ENCODE measurements around the gene KMT5C. TPM values are rescaled to one million over a fixed set of nuclear protein-coding genes. Genes with fewer than 3 reads are reported as not detected.

Gene KMT5C
- total RNA-seq, 1 experiment from 2014 or later = 54.5 TPM

DNA sequence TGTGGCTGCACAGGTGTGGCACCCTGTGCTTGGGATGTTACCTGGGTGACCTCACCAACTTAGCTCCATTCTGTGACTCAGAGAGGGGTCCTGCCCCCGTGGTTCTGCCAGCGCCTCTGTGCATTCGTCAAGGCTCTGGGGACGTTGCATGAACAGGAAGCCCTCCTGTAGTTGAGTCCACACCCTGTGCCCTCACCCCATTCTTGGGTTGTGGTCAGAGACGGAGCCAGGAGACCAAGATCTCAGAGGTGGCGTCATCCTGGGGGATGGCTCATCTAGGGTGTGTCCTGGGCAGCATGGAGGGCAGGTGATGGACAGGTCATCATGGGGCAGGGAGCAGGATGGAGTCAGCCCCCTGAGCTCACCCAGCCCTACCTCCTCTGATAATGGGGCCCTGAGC lies 12.4 kb downstream of the KMT5C start:
- H4K91ac ChIP-seq (ENCODE audit: insufficient read length, low read depth, low read length) = no peak overlapping the region
- no peak overlapping the region for H2BK15ac ChIP-seq (ENCODE audit: low read depth, low read length)
- no peak overlapping the region for H4K5ac ChIP-seq (ENCODE audit: insufficient read length, low read depth, low read length)
- peaks cover 9% of the 10 kb centered on the region for H3K23me2 ChIP-seq (ENCODE audit: insufficient read length, low read depth, low read length, poor library complexity, severe bottlenecking)
- no peak overlapping the region for H3K4me2 ChIP-seq (ENCODE audit: insufficient read depth, insufficient read length, low read length)
- no peaks in the 10 kb centered on the region for H4K20me1 ChIP-seq (ENCODE audit: control insufficient read depth, insufficient read depth, insufficient read length)
- Mint-ChIP-seq H3K27ac (no peak overlapping the region), H3K36me3 (ENCODE audit: insufficient read depth in 1 of 3, low read depth in 3 of 3) (peaks cover 2 to 36% (median 11%) of the 10 kb centered on the region in 3 experiments; a peak in 6 of 7 replicates), H3K4me3 (peak overlapping the region in 1 of 2 experiments; percentile 24; a peak in 2 of 5 replicates), H3K9me3 (no peaks in the 10 kb centered on the region; a peak in 1 of 5 replicates), H3K4me1 (peaks cover 59 to 63% of the 10 kb centered on the region in 2 experiments), H3K27me3 (ENCODE audit: low read depth) (peaks cover 62% of the 10 kb centered on the region)
- no peak overlapping the region for H2BK12ac ChIP-seq (ENCODE audit: insufficient read length, low read depth, low read length)
- no peak overlapping the region for H3K4ac ChIP-seq (ENCODE audit: low read depth, low read length)
- no peak overlapping the region for H3K14ac ChIP-seq (ENCODE audit: insufficient read depth, low read length)
- H3K18ac ChIP-seq (ENCODE audit: insufficient read length, low read depth, low read length) = no peak overlapping the region
- H3K27ac ChIP-seq (ENCODE audit: insufficient read length, low read depth, low read length) = no peak overlapping the region
- no peak overlapping the region for H3K9ac ChIP-seq (ENCODE audit: extremely low read depth, insufficient read length, low read length)
- no peak for TF ChIP-seq CTCF (conservative IDR thresholded peaks at IDR 0.05)
- H3K79me1 ChIP-seq (ENCODE audit: insufficient read depth, low read depth, low read length, poor library complexity, severe bottlenecking) = no peaks in the 10 kb centered on the region
- no peak overlapping the region for H4K8ac ChIP-seq (replicated peaks; ENCODE audit: insufficient read length, low read depth, low read length)
- peaks cover 16% of the 10 kb centered on the region; the same call in 1 of the 2 replicates for H3K27me3 ChIP-seq (ENCODE audit: insufficient read depth, low read length)
- no peak overlapping the region for H3T11ph ChIP-seq (ENCODE audit: low read length)
- H3K56ac ChIP-seq (ENCODE audit: insufficient read length, low read depth, low read length) = no peak overlapping the region
- H2BK120ac ChIP-seq (ENCODE audit: low read depth, low read length, poor library complexity, severe bottlenecking) = no peak overlapping the region
- H3K23ac ChIP-seq (ENCODE audit: insufficient read length, low read depth, low read length) = no peak overlapping the region
- no peak overlapping the region for H2BK5ac ChIP-seq (ENCODE audit: insufficient read length, low read length)
- no peak overlapping the region for H2BK20ac ChIP-seq (ENCODE audit: low read depth, low read length, poor library complexity, severe bottlenecking)
- H3K9me3 ChIP-seq (ENCODE audit: control insufficient read depth, low read depth, low read length) = no peaks in the 10 kb centered on the region
- no peak for DNase-seq
- H2AFZ ChIP-seq (ENCODE audit: low read length) = no peak overlapping the region
- H2AK5ac ChIP-seq (ENCODE audit: insufficient read length, low read length) = no peak overlapping the region
- WGBS (ENCODE audit: extremely low coverage, insufficient read length, low lambda C conversion rate) = no CpG with 5 or more reads among the region's 6 CpGs
- peaks cover 2% of the 10 kb centered on the region; the same call in 1 of the 2 replicates for H3K4me1 ChIP-seq (ENCODE audit: insufficient read depth, low read length)
- H3K79me2 ChIP-seq (ENCODE audit: insufficient read depth, low read length) = no peaks in the 10 kb centered on the region
